NCI-H146 (cell line): ENCODE measurements around the gene APH1A.
"Not testable (repeated sequence)": the region's sequence is repeated elsewhere in the genome, so short reads cannot be mapped to it uniquely, and the experiment has no call there.

Experiments
- DNase-seq: peaks from one replicate; lab custom pipeline; 2025; lab: John Stamatoyannopoulos, UW

APH1A gene

GRCh38 chr1:150268705-150269403 lies at the start of gene APH1A:
TSS of gene APH1A (minus strand) at chr1:150269016. CDS start at chr1:150268810, 206 bp downstream.
- DNase-seq = peak; percentile 97

GRCh38 chr1:150314691-150315090 lies 45.9 kb upstream of the APH1A start:
- not testable (repeated sequence) for DNase-seq

- DNase-seq = no peak
Measured at GRCh38 chr1:150311762-150312161, 42.9 kb upstream of the APH1A start.

- peak; percentile 1 for DNase-seq
Measured at GRCh38 chr1:150309758-150310508, 41.1 kb upstream of the APH1A start.

GRCh38 chr1:150308585-150308984 lies 39.8 kb upstream of the APH1A start:
- not testable (repeated sequence) for DNase-seq

- no peak for DNase-seq
Measured at GRCh38 chr1:150302902-150303301, 34.1 kb upstream of the APH1A start.

GRCh38 chr1:150302338-150302737 lies 33.5 kb upstream of the APH1A start:
- DNase-seq = no peak

- no peak for DNase-seq
Measured at GRCh38 chr1:150299716-150300115, 30.9 kb upstream of the APH1A start.

GRCh38 chr1:150295476-150295875 lies 26.7 kb upstream of the APH1A start:
- no peak for DNase-seq

GRCh38 chr1:150293433-150294253 lies 24.8 kb upstream of the APH1A start, which contains the start of gene MRPS21:
TSS of gene MRPS21 (plus strand) at chr1:150293861. CDS start at chr1:150294367, 506 bp downstream.
- peak; percentile 93 for DNase-seq

GRCh38 chr1:150288822-150289221 lies 20.0 kb upstream of the APH1A start:
- DNase-seq = no peak

- DNase-seq = no peak
Measured at GRCh38 chr1:150288382-150288781, 19.6 kb upstream of the APH1A start.

GRCh38 chr1:150283260-150283659 lies 14.4 kb upstream of the APH1A start:
- no peak for DNase-seq

GRCh38 chr1:150282558-150282958 lies 13.7 kb upstream of the APH1A start:
- peak; percentile 78 for DNase-seq

GRCh38 chr1:150281758-150282557 lies 13.1 kb upstream of the APH1A start, which contains the start of gene CIART:
TSS of gene CIART (plus strand) at chr1:150282554. CDS start at chr1:150283268, 714 bp downstream.
- DNase-seq = peak; percentile 99

- peak; percentile 71 for DNase-seq
Measured at GRCh38 chr1:150281221-150281757, 12.5 kb upstream of the APH1A start.

- DNase-seq = no peak
Measured at GRCh38 chr1:150280138-150280707, 11.4 kb upstream of the APH1A start.

- no peak for DNase-seq
Measured at GRCh38 chr1:150273311-150273710, 4.5 kb upstream of the APH1A start.

GRCh38 chr1:150271291-150271959 lies 2.6 kb upstream of the APH1A start:
- DNase-seq = no peak

- no peak for DNase-seq
Measured at GRCh38 chr1:150269451-150269850, 635 bp upstream of the APH1A start.
